NB4 (cell line): ENCODE data around the gene PTCH2.

Experiments
- CTCF ChIP-seq: IDR thresholded peaks from one replicate; pipeline ENCODE4 v1.5.1; 2012; ENCODE audit warnings: low read depth, low read length
- MAX ChIP-seq: IDR thresholded peaks from 2 replicates; pipeline ENCODE4 v1.6.1; 2011; ENCODE audit warnings: low read depth, low read length

- TF ChIP-seq CTCF (no peak), MAX (no peak)
Measured at GRCh38 chr1:44786841-44787426, 56.1 kb downstream of the PTCH2 start.
